GM18499 (cell line): ENCODE data around the gene SLC25A51.

ENCODE experiments used
- ATAC-seq: cut with Tn5 transposase; IDR thresholded peaks from one replicate; pipeline ENCODE4 v1.9.1; 2021; ENCODE audit warnings: moderate number of reproducible peaks; ENCODE audit not compliant: insufficient read depth, unreplicated experiment

The SLC25A51 gene

DNA sequence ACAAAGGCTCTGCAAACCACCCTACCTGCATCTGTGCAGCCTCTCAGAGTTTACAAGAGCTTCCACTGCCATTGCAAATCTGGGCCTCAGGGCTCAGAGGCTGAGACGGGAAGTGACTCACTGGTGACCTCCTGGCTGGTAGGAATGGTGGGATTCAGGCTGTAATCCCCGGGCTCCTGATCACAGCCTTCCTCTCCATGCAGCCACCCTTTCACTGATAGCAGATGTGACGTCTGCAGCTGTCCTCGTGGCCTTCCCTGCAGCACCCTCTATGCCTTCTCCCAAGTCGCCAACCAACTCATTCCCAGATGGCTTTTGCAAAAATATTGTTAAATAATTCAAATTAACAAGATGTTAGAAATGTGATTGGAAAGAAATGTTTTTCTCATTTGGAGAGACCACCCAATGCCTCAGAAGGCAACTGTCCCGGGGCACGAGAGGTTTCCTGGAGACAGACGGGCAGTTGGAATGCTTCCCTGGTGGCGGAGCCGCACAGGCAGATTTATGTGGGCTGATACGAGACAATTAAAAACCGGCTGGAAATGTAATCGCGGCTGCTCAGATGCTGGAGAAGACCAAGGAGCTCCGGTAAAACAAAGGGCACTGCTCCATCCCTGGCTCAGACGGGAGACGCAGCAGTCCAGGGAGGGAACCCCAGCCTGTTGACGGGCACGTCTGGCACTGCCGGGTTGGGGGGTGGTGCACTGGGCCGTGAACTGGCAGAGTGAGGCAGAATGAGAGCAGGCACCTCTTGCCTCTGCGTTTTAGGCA lies 34.4 kb upstream of the SLC25A51 start:
- ATAC-seq = no peak

DNA sequence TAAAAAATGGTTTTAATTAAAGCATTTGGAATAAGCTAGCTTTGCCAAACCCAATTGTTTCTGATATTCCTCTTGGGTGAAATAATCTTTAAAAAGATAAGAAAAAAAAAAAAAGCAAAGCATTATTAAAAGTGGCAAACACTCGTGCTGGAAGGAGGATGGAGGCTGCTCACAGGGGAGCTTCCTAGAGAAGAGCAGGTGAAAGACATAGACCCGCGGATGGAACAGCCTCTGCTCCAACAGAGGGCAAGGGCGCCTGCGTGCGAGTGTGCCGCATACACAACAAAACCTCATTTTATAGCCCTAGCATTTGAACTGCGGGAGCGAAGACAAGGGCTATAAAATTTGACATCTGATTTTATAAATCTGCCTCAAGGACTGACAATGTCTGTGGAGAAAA lies 33.4 kb upstream of the SLC25A51 start:
- ATAC-seq = no peak

DNA sequence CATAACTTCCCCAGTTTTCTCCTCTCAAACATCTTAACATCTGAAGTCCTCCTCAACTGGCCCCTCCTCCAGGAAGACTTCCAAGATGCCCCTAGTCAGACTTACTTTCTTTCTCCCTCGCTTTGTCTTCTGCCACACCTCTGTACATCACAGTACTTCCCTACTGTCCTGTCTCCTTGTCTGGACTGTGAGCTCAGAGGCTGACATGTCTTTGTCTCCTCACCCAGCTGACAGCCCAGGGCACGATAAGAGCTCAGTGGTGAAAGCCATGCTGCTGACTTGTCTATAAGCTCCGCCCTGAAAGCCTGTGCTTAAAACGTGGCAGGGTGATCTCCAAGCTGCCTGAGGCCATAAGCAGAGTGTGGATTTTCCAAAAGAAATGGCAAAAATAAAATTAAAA lies 33.0 kb upstream of the SLC25A51 start:
- no peak for ATAC-seq

DNA sequence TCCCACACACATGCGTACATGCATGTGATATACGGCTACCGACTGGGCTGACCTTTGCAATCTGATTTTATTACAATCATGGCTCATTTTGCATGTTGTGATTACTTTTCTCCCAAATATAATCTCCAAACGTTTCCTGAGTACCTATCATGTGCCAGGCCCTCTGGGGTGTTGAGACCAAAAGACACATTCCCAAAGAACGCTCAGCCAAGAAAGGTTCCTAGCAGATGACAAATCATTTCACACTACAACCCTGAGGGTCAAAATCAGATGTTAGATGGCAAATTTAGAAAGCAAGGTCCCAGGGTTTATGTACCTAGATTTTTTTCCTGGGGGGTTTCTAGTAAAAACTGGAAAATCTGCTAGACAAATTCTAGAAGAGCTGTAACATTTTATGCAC lies 32.4 kb upstream of the SLC25A51 start:
- no peak for ATAC-seq

DNA sequence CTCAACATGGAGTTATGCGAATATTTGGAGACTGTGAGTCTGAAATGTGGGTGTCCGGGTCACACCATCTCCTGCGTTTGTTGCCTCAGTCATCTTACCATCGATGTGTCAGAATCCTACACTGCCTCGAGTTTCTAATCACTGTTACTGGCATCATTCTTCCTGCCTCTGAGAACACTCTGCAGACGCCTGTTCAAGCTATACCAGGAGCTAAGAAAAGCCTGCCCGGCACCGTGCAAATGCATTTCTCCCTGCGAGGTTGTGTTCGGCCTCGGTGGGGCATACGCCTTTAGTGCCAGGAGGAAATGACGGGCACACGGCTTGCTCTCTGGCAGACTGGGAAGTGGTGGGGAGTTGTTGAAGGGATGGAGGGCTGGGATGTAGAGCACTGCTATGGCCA lies 31.2 kb upstream of the SLC25A51 start:
- ATAC-seq = no peak

DNA sequence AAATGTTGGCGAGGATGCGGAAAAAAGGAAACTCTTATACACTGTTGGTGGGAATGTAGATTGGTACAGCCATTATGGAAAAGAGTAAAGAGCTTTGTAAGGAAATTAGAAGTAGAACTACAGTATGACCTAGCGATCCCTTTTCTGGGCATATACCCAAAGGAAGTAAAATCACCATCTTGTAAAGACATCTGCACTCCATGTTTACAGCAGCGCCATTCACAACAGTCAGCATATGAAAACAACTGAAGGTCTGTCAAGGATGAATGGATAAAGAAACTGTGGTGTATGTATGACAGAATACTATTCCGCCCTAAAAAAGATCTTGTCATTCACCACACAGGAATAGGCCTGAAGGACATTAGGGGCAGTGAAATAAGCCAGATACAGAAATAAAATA lies 27.7 kb upstream of the SLC25A51 start:
- ATAC-seq = no peak

DNA sequence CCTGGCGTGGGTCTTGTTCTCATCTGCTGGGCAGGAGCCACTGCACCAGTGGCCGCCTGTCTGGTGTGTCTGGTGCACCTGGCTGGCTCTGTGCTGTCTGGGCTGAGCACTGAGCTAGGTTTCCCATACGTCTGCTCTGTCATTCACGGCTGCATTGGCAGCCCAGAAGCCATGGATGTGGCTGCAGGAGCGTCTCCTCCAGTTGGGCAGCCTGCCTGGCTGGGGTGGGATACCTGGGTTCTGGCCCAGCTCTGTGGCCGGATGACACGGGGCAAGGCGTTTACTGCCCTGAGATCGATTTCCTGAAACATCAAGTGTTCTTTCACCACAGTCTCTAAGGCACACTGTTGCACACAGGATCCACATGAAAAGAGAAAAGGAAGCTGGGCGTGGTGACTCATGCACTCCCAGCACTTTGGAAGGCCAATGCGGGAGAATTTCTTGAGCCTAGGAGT lies 25.5 kb upstream of the SLC25A51 start:
- no peak for ATAC-seq

DNA sequence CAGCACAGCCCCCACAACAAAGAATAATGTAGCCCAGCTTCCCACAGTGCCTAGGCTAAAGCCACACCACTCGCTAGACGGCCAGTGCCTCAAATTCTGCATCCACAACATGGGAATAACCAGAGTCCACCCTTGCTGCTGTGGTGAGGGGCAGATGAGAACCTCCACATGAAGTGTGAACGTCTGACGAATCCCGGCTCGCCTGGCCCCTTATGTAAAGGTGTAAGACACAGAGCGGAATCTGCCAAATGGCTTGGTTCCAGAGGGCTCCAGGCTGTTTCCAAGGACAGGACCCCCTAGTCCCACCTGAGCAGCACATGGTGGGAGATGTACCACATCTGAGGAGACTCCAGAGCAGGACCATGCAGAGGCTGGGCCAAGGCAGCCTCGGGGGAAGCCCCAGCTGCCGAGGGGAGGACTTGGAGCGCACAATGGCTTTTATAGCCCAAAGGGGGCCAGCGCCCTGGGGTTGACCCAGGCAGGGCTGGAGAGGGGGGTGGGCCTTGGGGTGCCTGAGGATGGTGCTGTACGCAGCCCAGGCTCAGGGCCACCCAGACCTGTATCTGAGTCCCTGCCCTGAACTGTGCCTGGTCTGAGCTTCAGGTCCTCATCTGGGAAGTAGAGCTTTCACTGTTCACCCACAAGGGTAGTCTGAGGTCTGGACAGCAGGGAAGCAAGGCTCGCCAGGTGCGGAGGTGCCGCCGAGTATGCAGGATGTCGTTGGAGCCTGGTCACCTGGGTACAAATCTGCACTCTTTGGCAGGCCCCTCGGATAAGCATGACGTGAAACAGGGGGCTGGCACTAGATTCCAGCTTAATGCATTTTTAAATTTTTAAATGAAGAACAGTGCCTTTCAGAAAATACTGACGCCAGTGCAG lies 24.9 kb upstream of the SLC25A51 start:
- ATAC-seq = no peak

DNA sequence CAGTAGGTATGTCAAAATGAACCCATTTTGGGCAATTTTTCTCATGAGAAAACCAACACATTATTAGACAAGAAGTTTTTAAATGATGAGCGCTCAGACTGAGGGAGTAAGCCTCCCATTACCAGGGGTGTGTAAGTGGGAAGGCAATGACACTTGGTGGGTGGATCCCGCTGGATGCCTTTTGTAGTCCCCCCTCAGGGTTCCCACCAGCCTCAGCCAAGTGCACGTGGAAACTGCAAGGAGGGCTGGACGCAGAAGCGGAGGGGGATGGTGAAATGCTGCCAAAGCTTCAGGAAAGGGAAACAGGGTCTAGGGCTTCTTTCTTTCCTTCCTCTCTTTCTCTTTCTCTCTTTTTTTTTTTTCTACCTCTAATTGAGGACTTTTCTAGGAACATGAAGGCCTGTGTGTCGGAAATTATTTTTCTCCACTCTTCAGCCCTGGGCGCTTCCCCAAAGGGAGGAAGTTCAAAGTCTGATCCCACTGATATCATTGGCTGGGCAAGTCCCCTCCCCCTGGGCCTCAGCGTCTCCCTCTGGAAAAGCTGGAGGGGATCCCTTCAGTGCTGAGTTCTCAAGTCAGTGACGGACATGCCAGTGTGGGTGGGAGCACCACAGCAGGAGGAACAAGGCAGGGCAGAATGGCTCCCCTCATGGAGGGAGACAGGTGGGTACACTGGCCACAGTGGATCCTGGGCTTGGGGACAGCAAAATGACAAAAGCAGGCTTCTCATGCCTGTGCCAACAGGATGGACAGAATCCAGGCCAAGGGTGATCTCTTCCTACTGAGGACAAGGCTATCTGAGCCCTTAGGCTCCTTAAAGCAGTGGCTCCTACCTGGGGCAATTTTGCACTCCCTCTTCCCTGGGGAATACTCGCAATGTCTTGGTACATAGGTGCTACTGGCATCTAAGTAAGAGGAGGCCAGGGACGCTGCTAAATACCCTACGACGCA lies 23.9 kb upstream of the SLC25A51 start:
- ATAC-seq = no peak

DNA sequence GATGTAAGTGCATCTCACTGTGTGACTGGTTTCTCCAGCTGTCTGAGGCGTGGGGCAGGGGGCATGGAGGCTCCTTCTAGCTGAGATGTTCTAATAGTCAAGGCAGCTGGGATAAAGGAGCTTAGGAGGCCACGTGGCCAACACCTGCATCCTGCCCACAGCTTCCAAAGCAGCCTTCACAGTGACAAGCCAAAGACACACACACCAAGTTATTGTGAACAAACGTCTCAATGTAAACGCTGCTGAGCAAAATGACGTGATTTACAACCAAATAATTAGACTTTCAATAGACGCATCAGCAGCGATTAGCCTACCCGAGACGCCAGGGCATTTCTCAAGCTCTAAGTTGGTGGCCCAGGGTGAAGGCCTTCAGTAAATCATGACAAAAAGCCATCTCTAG lies 23.2 kb upstream of the SLC25A51 start:
- ATAC-seq = no peak

DNA sequence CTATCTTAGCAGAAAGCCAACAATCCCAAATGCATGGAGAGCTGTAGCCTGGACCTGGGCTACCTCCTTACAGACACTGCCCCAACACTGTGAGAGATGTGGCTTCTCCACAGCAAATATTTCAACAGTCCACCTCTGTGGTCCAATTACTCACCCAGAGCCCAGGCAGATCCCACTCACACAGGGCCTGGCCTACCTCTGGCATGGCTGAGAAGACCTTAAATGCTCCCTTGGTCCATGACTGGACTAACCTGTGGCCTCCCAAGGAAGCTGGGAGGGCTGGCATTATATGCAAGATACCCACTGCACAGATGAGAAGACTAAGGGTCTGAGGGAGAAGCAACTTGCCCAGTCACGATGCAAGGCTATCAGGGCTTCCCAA lies 22.8 kb upstream of the SLC25A51 start:
- no peak for ATAC-seq

DNA sequence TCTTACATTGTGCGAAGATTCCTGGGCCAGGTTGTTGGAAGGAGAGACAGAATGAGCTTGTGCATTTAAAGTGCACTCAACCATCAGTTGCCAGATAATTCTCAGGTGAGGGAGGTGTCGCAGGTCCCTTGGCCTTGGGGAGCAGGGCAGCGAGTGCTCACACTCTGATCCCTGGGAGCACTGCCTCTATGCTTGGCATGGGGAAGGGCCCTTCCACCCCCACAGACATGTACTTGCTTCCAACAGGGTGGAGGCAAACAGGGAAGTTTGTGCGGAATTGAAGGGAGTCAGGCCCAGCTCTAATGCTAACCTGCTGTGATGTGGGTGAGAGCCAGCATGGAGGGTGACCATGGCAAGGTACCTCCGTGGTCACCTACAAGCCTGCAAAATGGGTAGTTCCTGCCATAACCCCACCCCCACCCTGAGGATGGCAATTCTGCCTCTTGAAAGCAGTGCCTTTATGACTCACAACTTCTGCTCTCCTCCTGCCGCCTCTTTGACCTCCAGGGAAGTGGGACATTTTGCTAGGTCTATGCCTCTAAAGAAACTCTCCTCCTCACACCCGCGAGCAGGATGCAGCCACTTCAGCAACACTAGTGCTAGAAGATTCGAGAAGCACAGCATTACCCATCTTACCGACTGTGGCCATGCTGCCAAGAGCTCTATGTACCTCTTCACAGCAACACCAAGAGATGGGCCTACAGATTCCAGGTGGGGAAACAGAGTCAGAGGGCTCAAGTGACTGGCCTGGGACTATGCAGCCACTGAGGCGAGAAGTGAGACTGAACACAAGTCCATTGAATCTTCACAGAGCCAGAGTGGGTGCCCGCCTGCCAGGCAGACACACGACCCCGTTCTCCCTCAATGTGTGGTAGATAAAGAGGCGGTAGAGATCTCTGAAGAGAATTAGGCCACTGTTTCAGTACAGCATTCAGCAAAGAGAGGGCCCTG lies 22.1 kb upstream of the SLC25A51 start:
- no peak for ATAC-seq

DNA sequence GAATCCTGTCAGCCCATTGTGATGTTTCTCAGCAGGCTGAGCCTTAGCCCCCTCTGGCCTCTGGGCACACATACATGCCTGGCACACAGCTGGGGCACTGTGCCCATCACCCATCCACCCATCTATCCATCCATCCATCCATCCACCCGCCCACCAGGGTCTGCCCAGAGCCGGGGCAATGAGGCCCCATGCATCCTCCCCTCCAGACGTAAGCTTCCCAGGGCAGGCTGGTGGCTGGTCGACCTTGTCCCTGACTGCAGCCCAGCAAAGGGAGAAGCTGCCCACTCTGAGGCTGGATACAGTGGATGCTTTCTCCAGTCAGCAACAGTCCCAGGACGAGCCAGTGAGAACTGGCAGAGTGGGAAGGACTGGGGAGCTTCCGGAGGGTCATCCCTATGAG lies 21.1 kb upstream of the SLC25A51 start:
- no peak for ATAC-seq

DNA sequence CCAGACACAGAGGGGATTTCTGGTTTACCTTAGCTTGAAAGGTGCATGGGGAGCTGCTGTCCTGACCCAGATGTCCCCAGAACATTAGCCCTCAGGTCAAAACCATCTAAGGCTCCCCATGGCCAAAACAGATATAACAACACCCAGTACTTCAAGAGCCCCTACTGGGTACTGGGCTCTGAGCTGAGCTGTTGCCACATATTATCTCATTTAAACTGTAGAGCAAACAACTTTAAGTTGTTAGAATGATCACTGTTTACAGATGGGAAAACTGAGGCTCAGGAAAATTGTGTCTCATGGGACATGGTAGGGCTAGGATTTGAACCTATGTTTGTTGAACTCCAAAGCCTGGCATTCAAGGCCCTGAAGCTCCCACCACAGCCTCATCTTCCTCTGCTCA lies 20.6 kb upstream of the SLC25A51 start:
- no peak for ATAC-seq

DNA sequence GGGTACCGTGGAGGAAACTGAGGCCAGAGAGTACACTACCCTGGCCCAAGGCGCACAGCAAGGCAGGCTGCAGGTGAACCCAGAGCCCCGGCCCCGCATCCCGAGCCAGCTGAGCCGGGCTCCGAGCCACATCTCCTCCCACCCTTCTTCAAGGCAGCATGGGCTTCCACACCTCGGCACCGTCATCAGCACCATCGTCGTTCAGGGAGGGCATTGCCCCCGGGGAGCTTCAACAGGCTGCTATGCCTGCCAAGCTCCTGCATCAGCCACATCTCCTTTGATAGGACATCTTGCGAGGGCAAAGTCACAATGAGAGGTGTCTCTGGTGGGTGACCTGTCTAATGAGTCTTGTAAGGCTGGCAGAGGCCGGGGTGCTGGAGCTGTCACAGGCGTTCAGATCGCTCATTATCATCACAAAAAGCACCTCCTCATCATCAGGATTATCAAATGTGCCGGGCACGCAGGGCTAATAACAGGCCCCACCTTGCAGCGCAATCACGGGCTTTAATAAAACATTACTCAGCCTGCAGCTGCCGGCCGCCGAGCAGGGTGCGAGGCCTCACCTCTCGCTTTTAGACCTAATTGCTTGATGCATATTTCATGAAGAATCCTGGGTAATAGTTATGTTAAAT lies 20.0 kb upstream of the SLC25A51 start:
- ATAC-seq = no peak

DNA sequence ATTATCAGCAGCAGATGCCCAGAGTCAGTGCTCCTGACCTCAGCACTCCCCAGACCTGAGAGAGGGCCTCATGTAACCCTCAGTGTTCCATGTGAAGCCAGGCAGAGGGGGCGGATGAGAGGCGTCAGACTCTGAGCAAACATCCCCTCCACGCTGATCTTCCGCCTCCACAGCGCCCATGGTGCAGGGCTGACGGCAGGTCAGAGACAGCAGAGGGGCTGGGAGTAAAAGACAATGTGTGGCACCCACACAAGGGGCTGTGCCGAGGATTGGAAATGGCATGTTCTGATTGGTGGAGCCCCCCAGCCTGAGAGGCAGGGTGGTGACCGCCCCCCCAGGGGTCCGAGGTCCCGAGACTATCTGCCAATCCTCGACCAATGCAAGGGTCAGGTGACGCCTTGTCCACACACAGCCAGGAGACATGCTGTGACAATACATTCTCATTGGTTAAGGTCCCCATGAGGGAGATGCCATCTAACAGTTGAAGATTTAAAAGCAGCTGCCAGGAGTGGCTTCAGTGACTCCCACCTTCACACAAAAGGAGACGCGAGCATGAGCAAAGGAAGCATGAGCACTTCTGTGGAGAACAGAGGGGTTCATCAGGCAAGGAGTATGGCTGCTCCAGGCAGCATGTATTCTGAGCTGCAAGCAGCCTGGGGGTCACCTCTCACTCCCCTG lies 19.3 kb upstream of the SLC25A51 start:
- ATAC-seq = no peak

DNA sequence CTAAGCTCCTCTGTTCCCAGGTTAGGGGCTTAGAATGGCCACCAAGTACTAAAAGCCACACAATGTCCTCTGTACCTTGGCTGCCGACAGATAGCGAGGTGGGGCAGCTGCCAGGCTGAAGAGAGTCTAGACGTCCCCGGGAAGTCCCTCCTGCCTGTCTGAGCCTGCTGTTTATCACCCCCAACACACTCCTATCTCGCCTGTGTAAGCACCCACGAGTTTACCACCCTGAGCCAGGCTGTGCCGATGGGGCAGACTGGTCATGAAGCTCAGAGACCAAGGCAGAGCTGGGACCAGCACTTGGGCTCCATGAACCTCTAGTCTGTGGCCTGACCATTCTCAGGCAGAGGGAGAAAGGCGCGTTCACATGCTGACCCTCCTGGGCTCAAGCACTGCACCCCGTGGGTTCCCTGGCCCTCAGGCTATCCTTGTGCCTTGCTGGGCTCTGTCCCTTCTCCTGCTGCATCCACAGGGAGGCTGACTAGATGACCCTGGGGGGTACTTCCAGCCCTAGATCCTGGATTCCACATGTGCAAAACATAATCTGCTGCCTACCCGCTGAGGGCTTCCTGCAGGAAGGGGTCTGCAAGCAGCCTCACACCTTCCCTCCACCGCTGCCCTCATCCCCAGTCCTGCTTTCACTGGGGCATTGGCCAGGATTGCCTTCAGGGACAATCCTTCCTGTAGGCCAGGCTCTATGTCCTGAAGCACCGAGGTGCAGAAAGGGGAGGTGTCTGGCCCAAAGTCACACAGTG lies 18.6 kb upstream of the SLC25A51 start:
- ATAC-seq = no peak
